Measurements from ENCODE around the gene DCAKD. TPM values are rescaled to one million over a fixed set of nuclear protein-coding genes. Genes with fewer than 3 reads are reported as not detected.

The DCAKD gene, protein sequence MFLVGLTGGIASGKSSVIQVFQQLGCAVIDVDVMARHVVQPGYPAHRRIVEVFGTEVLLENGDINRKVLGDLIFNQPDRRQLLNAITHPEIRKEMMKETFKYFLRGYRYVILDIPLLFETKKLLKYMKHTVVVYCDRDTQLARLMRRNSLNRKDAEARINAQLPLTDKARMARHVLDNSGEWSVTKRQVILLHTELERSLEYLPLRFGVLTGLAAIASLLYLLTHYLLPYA
- total RNA-seq: 22.2 and 32.2 TPM in 2 replicates

- DNase-seq (ENCODE audit: low read depth in 2 of 2): peak; percentile 88 to 98
Observed at GRCh38 chr17:45051060-45051719, at the start of gene DCAKD. Gene DCAKD, minus strand, starts transcription at chr17:45051632. Its CDS starts 16,747 bp downstream, at chr17:45034885.

DNA sequence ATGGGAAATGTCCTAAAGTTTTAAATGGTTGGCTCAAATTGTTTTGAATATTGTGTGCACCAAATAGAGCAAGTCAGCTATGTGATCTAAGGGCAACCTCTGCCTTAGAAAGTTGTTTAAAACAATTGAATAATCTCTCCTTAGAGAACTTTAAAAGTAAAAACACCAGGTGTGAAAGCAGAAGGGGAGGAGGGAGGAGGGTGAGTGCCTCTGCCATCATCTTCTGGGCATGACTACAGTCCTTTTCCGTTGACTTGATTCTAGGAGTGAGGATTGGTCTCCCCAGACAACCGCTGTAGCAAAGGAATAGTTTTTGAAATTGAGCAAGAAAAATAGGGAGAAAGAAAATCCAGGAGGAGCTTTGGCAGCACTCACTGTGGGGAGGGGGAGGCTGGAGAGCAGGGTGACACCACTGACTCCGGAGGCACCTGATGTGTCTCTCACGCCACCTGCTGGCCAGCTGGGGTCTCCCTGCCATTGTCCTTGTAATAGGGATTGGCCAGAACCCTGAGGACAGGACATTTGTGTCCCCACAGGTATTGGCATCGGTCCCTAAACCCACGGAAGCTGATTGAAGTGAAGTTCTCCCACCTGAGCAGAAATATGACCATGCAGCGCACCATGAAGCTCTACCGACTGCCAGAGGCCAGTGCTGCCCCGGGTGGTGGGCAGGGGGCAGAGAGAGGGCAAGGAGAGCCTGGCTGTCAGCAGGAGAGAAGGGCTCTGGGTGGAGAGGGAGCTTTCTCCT, 47.6 kb upstream of the DCAKD start:
- DNase-seq (ENCODE audit: low read depth in 2 of 2): peak; percentile 70 to 82

GRCh38 chr17:45098081-45098868, 46.8 kb upstream of the DCAKD start:
- no peak for DNase-seq (ENCODE audit: low read depth in 2 of 2)

DNA sequence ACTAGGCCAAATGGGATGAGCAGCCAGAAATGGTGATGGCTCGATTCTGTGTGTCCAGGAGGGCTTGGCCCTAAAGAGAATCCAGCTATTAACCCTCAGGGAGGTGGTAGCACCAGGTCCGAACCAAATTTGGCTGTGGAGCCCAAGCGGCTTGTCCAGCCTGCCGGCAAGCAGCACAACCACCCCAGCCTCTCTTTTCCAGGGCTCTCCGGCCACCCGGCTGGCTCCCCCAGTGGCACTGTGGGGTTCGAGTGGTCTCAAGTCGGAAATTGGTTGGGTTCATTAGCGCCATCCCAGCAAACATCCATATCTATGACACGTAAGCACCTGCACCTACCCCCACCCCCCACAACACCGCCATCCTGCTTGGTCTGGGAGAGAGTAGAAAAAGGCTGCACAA, 45.5 kb upstream of the DCAKD start:
- DNase-seq (ENCODE audit: low read depth in 2 of 2): no peak

DNA sequence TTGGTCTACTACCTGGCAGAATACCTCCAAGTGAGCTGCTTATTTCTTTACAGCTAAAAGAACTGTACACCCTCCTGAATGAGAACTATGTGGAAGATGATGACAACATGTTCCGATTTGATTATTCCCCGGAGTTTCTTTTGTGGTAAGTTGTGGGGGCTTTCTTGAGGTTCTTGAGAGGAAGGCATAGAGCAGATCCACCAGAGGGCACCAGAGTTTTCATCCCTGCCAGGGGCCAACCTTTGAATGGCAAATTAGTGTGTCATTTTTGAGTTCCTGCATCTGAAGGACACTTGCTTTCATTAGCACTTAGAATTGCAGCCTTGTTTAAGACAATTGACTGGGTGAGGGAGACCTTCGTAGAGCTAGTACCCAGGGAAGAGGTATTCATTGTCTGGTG, 44.7 kb upstream of the DCAKD start:
- peak in 1 of 2 donors; percentile 50 for DNase-seq (ENCODE audit: low read depth in 2 of 2)

GRCh38 chr17:45093444-45094110, 42.1 kb upstream of the DCAKD start:
- DNase-seq (ENCODE audit: low read depth in 2 of 2): no peak

GRCh38 chr17:45092911-45093430, 41.5 kb upstream of the DCAKD start:
- DNase-seq (ENCODE audit: low read depth in 2 of 2): peak; percentile 81 to 97

DNA sequence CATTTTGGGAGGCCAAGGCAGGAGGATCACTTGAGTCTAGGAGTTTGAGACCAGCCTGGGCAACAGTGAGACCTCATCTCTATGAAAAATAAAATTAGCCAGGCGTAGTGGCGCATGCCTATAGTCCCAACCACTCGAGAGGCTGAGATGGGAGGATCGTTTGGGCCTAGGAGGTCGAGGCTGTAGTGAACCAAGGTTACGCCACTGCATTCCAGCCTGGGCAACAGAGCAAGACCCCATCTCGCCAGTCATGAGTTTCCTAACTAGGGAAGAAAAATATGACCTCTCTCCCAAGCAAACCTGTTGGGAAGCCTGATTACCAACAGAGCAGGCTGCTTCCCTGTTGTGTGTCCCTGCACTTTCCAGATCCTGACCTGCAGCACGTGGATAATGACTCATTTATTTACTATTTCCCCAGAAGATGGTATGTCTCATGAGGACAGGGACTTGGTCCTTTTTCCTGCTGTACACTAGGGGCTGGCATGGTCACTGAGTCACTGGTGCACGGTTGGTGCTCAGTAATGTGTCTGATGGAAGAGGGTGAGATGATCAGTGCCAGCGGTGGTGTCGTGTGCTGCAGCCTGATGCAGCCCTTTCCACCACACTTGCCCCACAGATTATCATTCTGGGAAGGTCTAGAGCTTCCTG, 40.5 kb upstream of the DCAKD start:
- peak in 1 of 2 donors; percentile 39 for DNase-seq (ENCODE audit: low read depth in 2 of 2)

GRCh38 chr17:45090711-45091110, 39.3 kb upstream of the DCAKD start:
- DNase-seq (ENCODE audit: low read depth in 2 of 2): no peak

DNA sequence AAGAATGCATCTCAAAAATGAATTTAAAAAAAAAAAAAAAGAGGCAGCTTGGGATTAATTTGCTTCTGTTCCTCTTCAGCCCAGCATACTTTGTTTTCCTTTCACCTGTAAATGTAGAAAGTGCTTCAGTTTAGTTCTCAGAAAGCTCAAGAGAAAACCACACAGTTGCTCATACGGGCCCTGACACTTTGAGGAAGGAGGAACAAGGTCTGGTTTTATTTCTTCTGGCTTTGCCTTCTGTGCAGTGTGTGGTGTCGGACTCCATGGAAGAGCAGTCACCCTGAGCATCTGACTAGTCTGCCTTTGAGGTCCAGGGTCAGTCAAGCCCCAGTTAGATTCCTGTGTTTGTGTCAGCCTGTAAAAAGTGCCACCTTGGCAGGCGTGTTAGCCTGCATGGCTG, 37.3 kb upstream of the DCAKD start:
- DNase-seq (ENCODE audit: low read depth in 2 of 2): no peak

GRCh38 chr17:45087978-45088377, 36.5 kb upstream of the DCAKD start:
- no peak for DNase-seq (ENCODE audit: low read depth in 2 of 2)

GRCh38 chr17:45087504-45087975, 36.1 kb upstream of the DCAKD start:
- DNase-seq (ENCODE audit: low read depth in 2 of 2): no peak

DNA sequence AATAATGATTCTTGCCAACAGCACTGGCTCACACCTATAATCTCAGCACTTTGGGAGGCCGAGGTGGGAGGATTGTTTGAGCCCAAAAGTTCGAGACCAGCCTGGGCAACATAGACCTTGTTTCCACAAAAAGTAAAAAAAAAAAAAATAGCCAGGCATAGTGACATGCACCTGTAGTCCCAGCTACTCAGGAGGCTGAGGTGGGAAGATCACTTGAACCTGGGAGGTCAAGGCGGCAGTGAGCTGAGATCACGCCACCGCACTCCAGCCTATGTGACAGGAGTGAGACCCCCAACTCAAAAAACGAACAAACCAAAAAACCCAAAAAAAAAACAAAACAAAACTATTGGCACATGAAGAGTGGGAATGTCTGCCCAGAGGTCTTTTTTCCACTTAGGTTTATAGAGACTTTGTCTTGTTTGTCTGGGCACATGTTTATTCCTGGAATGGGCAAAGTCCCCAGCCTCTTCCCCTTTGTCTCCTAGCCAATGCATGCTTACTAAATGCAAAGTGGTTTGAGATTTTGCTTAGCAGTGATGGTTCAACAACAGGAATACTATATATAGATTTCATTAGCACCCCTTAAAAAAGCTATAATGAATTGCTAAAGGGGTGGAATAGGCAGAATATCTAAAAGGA, 35.6 kb upstream of the DCAKD start:
- DNase-seq (ENCODE audit: low read depth in 2 of 2): no peak

GRCh38 chr17:45086391-45086790, 35.0 kb upstream of the DCAKD start:
- DNase-seq (ENCODE audit: low read depth in 2 of 2): no peak

GRCh38 chr17:45081047-45081703, 29.7 kb upstream of the DCAKD start:
- no peak for DNase-seq (ENCODE audit: low read depth in 2 of 2)

GRCh38 chr17:45077643-45078042, 26.2 kb upstream of the DCAKD start:
- DNase-seq (ENCODE audit: low read depth in 2 of 2): no peak

DNA sequence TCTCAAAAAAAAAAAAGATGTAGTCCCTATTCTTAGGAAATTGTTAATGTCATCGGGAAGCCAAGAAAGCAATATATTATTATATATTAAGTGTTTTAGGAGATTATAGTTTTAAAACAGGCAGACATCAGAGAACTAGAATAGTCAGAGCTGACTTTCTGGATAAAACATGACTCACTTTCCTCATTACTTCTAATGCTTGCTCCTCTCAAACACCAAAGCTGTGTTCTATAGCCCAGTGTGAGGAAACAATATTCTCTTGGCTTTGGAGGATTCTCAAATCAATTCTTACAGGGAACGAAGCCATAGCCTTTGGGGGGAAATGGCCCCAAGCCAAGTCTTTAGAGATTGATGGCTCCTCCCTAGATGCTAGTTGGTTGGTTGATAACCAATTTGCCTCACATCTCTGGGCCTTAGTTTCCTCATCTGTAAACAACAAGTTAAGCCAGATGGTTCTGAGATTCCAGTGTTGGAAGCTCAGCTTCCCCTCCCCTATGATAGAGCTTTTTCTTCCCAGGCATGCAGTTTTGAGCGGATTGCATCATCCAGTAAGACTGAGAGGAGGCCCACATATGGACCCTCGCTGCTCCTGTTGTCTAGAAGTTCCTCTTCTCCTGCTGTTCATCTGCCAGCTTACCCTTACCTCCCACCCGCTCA, 22.1 kb upstream of the DCAKD start:
- no peak for DNase-seq (ENCODE audit: low read depth in 2 of 2)

DNA sequence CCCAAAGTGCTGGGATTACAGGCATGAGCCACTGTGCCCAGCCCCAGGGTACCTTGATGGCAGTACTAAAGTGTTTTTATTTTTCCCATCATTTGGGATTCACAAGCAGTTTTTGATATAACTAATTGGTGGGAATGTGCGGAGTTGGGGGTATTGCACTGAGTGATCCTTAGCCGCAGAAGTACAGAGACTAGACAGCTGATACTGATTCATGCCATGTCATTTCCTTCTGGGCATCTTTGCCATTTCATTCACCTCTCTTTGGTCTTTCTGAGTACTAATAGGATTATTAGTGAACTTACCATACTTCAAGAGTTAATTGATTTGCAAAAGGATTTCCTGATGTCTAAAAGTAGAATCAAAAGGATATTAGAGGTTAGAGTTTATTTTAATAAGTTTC, 19.4 kb upstream of the DCAKD start:
- peak in 1 of 2 donors; percentile 29 for DNase-seq (ENCODE audit: low read depth in 2 of 2)

GRCh38 chr17:45070001-45070400, 18.6 kb upstream of the DCAKD start:
- no peak for DNase-seq (ENCODE audit: low read depth in 2 of 2)
